Measurements from ENCODE around the gene TLE3. TPM values are rescaled to one million over a fixed set of nuclear protein-coding genes. Genes with fewer than 3 reads are reported as not detected.

TLE3 gene
- total and polyA plus RNA-seq, 2 of the 4 experiments (the other 2 are of a cell fraction): 6.5 to 16.3 TPM

GRCh38 chr15:70027518-70027917 lies 70.2 kb downstream of the TLE3 start:
- Histone ChIP-seq H4K5ac (ENCODE audit: low read depth, low read length) (no peak overlapping the region), H3K27ac (ENCODE audit: insufficient read depth, low read length) (no peak overlapping the region), H3K4ac (ENCODE audit: low read depth, low read length) (no peak overlapping the region), H3K27me3 (ENCODE audit: control insufficient read depth, insufficient read depth, low read length) (peaks cover 56% of the 10 kb centered on the region), H2BK15ac (ENCODE audit: low read depth, low read length) (no peak overlapping the region), H4K91ac (ENCODE audit: insufficient read depth, low read depth, low read length) (no peak overlapping the region), H3K4me2 (ENCODE audit: low read depth, low read length) (no peak overlapping the region), H3K9me1 (ENCODE audit: insufficient read depth, low read length) (peaks cover 11% of the 10 kb centered on the region; the same call in 1 of the 2 replicates), H2AK5ac (ENCODE audit: low read depth, low read length) (no peak overlapping the region), H3K79me1 (ENCODE audit: low read depth in 1 of 2, low read length in 2 of 2) (no peaks in the 10 kb centered on the region), H3K18ac (ENCODE audit: low read depth, low read length) (no peak overlapping the region), H3K9ac (ENCODE audit: low read depth, low read length) (no peak overlapping the region), H2BK20ac (ENCODE audit: low read depth, low read length) (no peak overlapping the region), H3K9me3 (ENCODE audit: control insufficient read depth, insufficient read depth, low read length) (no peaks in the 10 kb centered on the region), H3K4me1 (ENCODE audit: control insufficient read depth, insufficient read depth, low read length) (peaks cover 4% of the 10 kb centered on the region; the same call in 1 of the 2 replicates), H3K36me3 (ENCODE audit: control insufficient read depth, insufficient read depth, low read length) (no peaks in the 10 kb centered on the region), H2AK9ac (replicated peaks; ENCODE audit: low read depth, low read length, poor library complexity) (no peak overlapping the region), H4K20me1 (ENCODE audit: insufficient read depth, low read length) (no peaks in the 10 kb centered on the region), H3K23ac (ENCODE audit: low read depth, low read length) (no peak overlapping the region), H3K14ac (replicated peaks; ENCODE audit: low read depth, low read length) (no peak overlapping the region), H2BK120ac (ENCODE audit: low read depth, low read length) (no peak overlapping the region), H2BK5ac (ENCODE audit: low read depth, low read length, poor library complexity, severe bottlenecking) (no peak overlapping the region), H2AFZ (replicated peaks; ENCODE audit: low read length, poor library complexity) (no peak overlapping the region), H3K56ac (ENCODE audit: extremely low read depth, insufficient read depth, low read length) (no peak overlapping the region), H3K4me3 (ENCODE audit: insufficient read depth, low read depth, low read length) (no peak overlapping the region), H4K8ac (ENCODE audit: low read depth in 2 of 2, low read length in 2 of 2) (no peak overlapping the region)
- in situ Hi-C loops (cut with MboI; ENCODE audit: low sequenced_read_pairs): no loop called here
- no peak for DNase-seq
- no CpG with 5 or more reads among the region's 1 CpG for WGBS, 2 experiments (ENCODE audit: extremely low coverage in 2 of 2, insufficient read length in 1 of 2)
- dilution Hi-C loops (cut with HindIII; ENCODE audit: low sequenced_read_pairs, unreplicated experiment): no loop called here
- ChIA-PET POLR2A (ENCODE audit: unreplicated experiment) (no interaction called here), CTCF (no interaction called here)
- ATAC-seq (ENCODE audit: low read depth): no peak
- intact Hi-C loops (cut with micrococcal nuclease): no loop called here
- TF ChIP-seq RAD21 (IDR thresholded peaks at IDR 0.05; ENCODE audit: low read length) (no peak), RFX5 (IDR thresholded peaks at IDR 0.05; ENCODE audit: low read depth, low read length) (no peak), FOS (IDR thresholded peaks at IDR 0.05; ENCODE audit: low read depth, low read length) (no peak), POLR2A (IDR thresholded peaks at IDR 0.05; ENCODE audit: low read depth, low read length) (no peak), NFE2L2 (IDR thresholded peaks at IDR 0.05; ENCODE audit: low read depth, low read length) (no peak), RCOR1 (IDR thresholded peaks at IDR 0.05; ENCODE audit: insufficient replicate concordance, low read length) (no peak), MXI1 (IDR thresholded peaks at IDR 0.05; ENCODE audit: borderline replicate concordance, low read depth, low read length) (no peak), MAZ (IDR thresholded peaks at IDR 0.05; ENCODE audit: borderline replicate concordance, low read depth, low read length) (no peak)
- TF ChIP-seq, protein P1, sequence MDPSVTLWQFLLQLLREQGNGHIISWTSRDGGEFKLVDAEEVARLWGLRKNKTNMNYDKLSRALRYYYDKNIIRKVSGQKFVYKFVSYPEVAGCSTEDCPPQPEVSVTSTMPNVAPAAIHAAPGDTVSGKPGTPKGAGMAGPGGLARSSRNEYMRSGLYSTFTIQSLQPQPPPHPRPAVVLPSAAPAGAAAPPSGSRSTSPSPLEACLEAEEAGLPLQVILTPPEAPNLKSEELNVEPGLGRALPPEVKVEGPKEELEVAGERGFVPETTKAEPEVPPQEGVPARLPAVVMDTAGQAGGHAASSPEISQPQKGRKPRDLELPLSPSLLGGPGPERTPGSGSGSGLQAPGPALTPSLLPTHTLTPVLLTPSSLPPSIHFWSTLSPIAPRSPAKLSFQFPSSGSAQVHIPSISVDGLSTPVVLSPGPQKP (IDR thresholded peaks at IDR 0.05; ENCODE audit: borderline replicate concordance, low read depth, low read length): no peak
- TF ChIP-seq, protein P2, sequence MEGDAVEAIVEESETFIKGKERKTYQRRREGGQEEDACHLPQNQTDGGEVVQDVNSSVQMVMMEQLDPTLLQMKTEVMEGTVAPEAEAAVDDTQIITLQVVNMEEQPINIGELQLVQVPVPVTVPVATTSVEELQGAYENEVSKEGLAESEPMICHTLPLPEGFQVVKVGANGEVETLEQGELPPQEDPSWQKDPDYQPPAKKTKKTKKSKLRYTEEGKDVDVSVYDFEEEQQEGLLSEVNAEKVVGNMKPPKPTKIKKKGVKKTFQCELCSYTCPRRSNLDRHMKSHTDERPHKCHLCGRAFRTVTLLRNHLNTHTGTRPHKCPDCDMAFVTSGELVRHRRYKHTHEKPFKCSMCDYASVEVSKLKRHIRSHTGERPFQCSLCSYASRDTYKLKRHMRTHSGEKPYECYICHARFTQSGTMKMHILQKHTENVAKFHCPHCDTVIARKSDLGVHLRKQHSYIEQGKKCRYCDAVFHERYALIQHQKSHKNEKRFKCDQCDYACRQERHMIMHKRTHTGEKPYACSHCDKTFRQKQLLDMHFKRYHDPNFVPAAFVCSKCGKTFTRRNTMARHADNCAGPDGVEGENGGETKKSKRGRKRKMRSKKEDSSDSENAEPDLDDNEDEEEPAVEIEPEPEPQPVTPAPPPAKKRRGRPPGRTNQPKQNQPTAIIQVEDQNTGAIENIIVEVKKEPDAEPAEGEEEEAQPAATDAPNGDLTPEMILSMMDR (conservative IDR thresholded peaks at IDR 0.05; ENCODE audit: low read depth, low read length): no peak
- no TSS peak for BruUV-seq (replicated peaks)
